HepG2 (cell line): Measurements from ENCODE around the gene KANSL3. TPM values are rescaled to one million over a fixed set of nuclear protein-coding genes. Genes with fewer than 3 reads are reported as not detected.

Experiments used
- ATAC-seq: fragments of 200-7000 bp; cut with Tn5 transposase; 3 replicates; pipeline ENCODE4 v1.9.1; 2020; ENCODE audit warnings: mild to moderate bottlenecking, moderate library complexity
- BruUV-seq: library from RNA; stranded (reverse); fragments of 400-500 nt; replicated peaks from 2 replicates; lab custom pipeline; 2021; lab: Mats Ljungman, UMichigan
- CTCF ChIA-PET: fragments of 300-600 bp; formaldehyde crosslinking; extraction: SDS; loops from one replicate; lab custom pipeline; 2021; ENCODE audit warnings: low total read pairs, inconsistent platforms, low intra/inter-chr PET ratio; lab: Yijun Ruan, JAX
- POLR2A ChIA-PET: fragments of 350-600 bp; sonication (Branson Sonifier 250); formaldehyde crosslinking; loops from one replicate; lab custom pipeline; 2020; ENCODE audit warnings: antibody characterized with exemption, inconsistent platforms; lab: Yijun Ruan, JAX
- DNase-seq: peaks from one replicate; pipeline ENCODE4 v3.0.0-alpha.2; 2015; ENCODE audit warnings: low spot score
- FAIRE-seq: peaks from 3 replicates; lab custom pipeline; 2011; peaks lifted over from hg19 to GRCh38; lab: Jason Lieb, UNC
- H2AFZ ChIP-seq: one replicate; pipeline ENCODE4 v1.6.1; 2011; ENCODE audit warnings: low read length, inconsistent platforms
- H3K27ac ChIP-seq: fragments of 300-600 bp; 3 replicates; pipeline ENCODE4 v1.8.0; 2011; ENCODE audit warnings: mixed run types, mild to moderate bottlenecking, mixed read lengths, low read length, inconsistent platforms; ENCODE audit not compliant: insufficient read depth; ENCODE audit errors: extremely low read length
- H3K27me3 ChIP-seq, 2 experiments: fragments of 200-600 bp in 1 of 2; 2 replicates in 1 of 2; 3 replicates in 1 of 2; pipeline versions ENCODE4 v1.6.0 to v1.8.0; 2011; ENCODE audit warnings: low read length in 2 of 2, mild to moderate bottlenecking in 2 of 2, moderate library complexity in 2 of 2, inconsistent platforms in 1 of 2; ENCODE audit not compliant: insufficient read depth in 2 of 2, control insufficient read depth in 1 of 2
- H3K36me3 ChIP-seq, 2 experiments: fragments of 200-600 bp in 1 of 2; replicated peaks in 1 of 2; 2 replicates in 1 of 2; 3 replicates in 1 of 2; pipeline versions ENCODE4 v1.5.1 to v1.8.0; 2011; ENCODE audit warnings: low read length in 2 of 2, inconsistent platforms in 1 of 2; ENCODE audit not compliant: insufficient read depth in 2 of 2, control insufficient read depth in 1 of 2
- H3K4me1 ChIP-seq: 2 replicates; pipeline ENCODE4 v1.5.1; 2012; ENCODE audit warnings: low read length, inconsistent platforms; ENCODE audit not compliant: insufficient read depth
- H3K4me2 ChIP-seq: 2 replicates; pipeline ENCODE4 v1.6.0; 2011; ENCODE audit warnings: low read depth, low read length, inconsistent platforms
- H3K4me3 ChIP-seq, 3 experiments: fragments of 200-600 bp in 1 of 3; sonication (generic), shearing (Covaris generic) in 1 of 3; replicated peaks in 1 of 3; 2 replicates each; pipeline ENCODE4 v1.5.1; 2011 to 2016; ENCODE audit warnings: low read length in 3 of 3, inconsistent platforms in 2 of 3, low read depth in 2 of 3, mild to moderate bottlenecking in 2 of 3, control low read depth in 1 of 3, mixed read lengths in 1 of 3; ENCODE audit not compliant: insufficient read depth in 1 of 3
- H3K79me2 ChIP-seq: one replicate; pipeline ENCODE4 v1.6.1; 2011; ENCODE audit warnings: low read length, inconsistent platforms; ENCODE audit not compliant: insufficient read depth
- H3K9ac ChIP-seq: 2 replicates; pipeline ENCODE4 v1.6.0; 2011; ENCODE audit warnings: mild to moderate bottlenecking, low read depth, low read length, inconsistent platforms; ENCODE audit not compliant: insufficient read depth
- H3K9me3 ChIP-seq: 2 replicates; pipeline ENCODE4 v1.5.1; 2012; ENCODE audit warnings: mild to moderate bottlenecking, low read length
- H4K20me1 ChIP-seq: 2 replicates; pipeline ENCODE4 v1.6.0; 2011; ENCODE audit warnings: inconsistent platforms, mild to moderate bottlenecking, low read length, moderate library complexity; ENCODE audit not compliant: insufficient read depth
- HDAC1 ChIP-seq: sonication (generic); formaldehyde crosslinking; IDR thresholded peaks from 2 replicates; pipeline ENCODE4 v1.5.1; 2020; ENCODE audit warnings: mild to moderate bottlenecking, missing genetic modification reagents
- KMT2B ChIP-seq: IDR thresholded peaks from 2 replicates; pipeline ENCODE4 v1.6.1; 2016; ENCODE audit warnings: missing genetic modification reagents, missing compliant biosample characterization
- LCORL ChIP-seq, 2 experiments: fragments of 450-650 bp in 1 of 2; sonication (generic) in 1 of 2; formaldehyde crosslinking in 1 of 2; IDR thresholded peaks; 2 replicates each; pipeline versions ENCODE4 v1.5.0 to v1.6.1; 2017 to 2020; ENCODE audit warnings: antibody characterized with exemption in 1 of 2, missing genetic modification reagents in 1 of 2
- NFKBIZ ChIP-seq: IDR thresholded peaks from 2 replicates; pipeline ENCODE4 v1.6.1; 2018; ENCODE audit warnings: missing genetic modification reagents, missing compliant biosample characterization
- TMF1 ChIP-seq: sonication (generic); formaldehyde crosslinking; IDR thresholded peaks from 2 replicates; pipeline ENCODE4 v1.8.1; 2022; ENCODE audit warnings: low read depth, missing genetic modification reagents
- ZBTB10 ChIP-seq: sonication (generic); formaldehyde crosslinking; IDR thresholded peaks from 2 replicates; pipeline ENCODE4 v1.4.0; 2020; ENCODE audit warnings: missing genetic modification reagents, borderline replicate concordance
- ZNF235 ChIP-seq: sonication (generic); formaldehyde crosslinking; IDR thresholded peaks from 2 replicates; pipeline ENCODE4 v1.8.1; 2023; ENCODE audit warnings: mild to moderate bottlenecking, missing genetic modification reagents, borderline replicate concordance
- WGBS: methylation state at CpG from one replicate; pipeline ENCODE4 v1.1.6; 2017; ENCODE audit warnings: low lambda C conversion rate; 5-methylcytosine and 5-hydroxymethylcytosine counted together
- in situ Hi-C: cut with HindIII; loops from 2 replicates; pipeline ENCODE4 v1.10.0; 2017; ENCODE audit warnings: low pct_unique_long_range_greater_than_20kb; ENCODE audit not compliant: extremely low pct_ligation_motif_present
- intact Hi-C: fragments of 100-400 bp; cut with micrococcal nuclease; formaldehyde crosslinking; loops from one replicate; pipeline ENCODE4 v1.10.0; 2022; ENCODE audit not compliant: unreplicated experiment
- polyA plus RNA-seq, 8 experiments: library from polyadenylated mRNA; depleted of rRNA in 3 of 8; stranded (reverse) in 7 of 8; unstranded in 1 of 8; fragments of >200 nt; fragmentation: Illumina TruSeq in 4 of 8; extraction: Trizol in 4 of 8; gene quantifications; 2 replicates each; pipeline versions ENCODE4 v1.2.1 to v1.2.3, GENCODE V29; 2011 to 2016; ENCODE audit warnings: low read depth in 4 of 8, missing spikeins in 1 of 8, mixed read lengths in 1 of 8; ENCODE audit not compliant: insufficient read depth in 1 of 8
- total RNA-seq, 5 experiments: library from RNA; depleted of rRNA; stranded (reverse); fragments of >200 nt; fragmentation: Illumina TruSeq; extraction: Trizol; gene quantifications; 2 replicates each; pipeline ENCODE4 v1.2.3, GENCODE V29; 2016; ENCODE audit warnings: low read depth in 1 of 5

The KANSL3 gene
- total and polyA plus RNA-seq, 2 of the 13 experiments (the other 11 are each of a cell fraction or from before 2014, with no cell fraction given), result 20.8 to 37.3 TPM

GRCh38 chr2:96587843-96588242 lies 50.3 kb downstream of the KANSL3 start:
- intact Hi-C loops (no loop called here), in situ Hi-C loops (no loop called here)
- DNase-seq, result no peak
- FAIRE-seq, result no peak
- no TSS peak for BruUV-seq
- H3K4me1 ChIP-seq, result no peaks in the 10 kb centered on the region
- H3K27ac ChIP-seq, result no peak overlapping the region
- no peaks in the 10 kb centered on the region for H4K20me1 ChIP-seq
- no peak overlapping the region for H2AFZ ChIP-seq
- TF ChIP-seq ZNF235 (CRISPR knock-in tag), result no peak
- TF ChIP-seq TMF1, result no peak
- no peak for TF ChIP-seq HDAC1 (CRISPR knock-in tag)
- no peak for TF ChIP-seq KMT2B (CRISPR knock-in tag)
- TF ChIP-seq ZBTB10, result no peak
- TF ChIP-seq LCORL (IDR thresholded peaks at IDR 0.05), result 0 out of 2 replicates have a peak, but pooled peaks have one; percentile 20
- TF ChIP-seq LCORL (CRISPR knock-in tag; IDR thresholded peaks at IDR 0.05), result no peak
- no peak for TF ChIP-seq NFKBIZ
- peaks cover 3 to 14% of the 10 kb centered on the region in 2 experiments; a peak in 2 of 5 replicates for H3K36me3 ChIP-seq
- no peak for ATAC-seq
- H3K79me2 ChIP-seq, result no peaks in the 10 kb centered on the region
- CTCF ChIA-PET, result no interaction called here
- no peak overlapping the region for H3K9ac ChIP-seq
- H3K4me2 ChIP-seq, result no peak overlapping the region
- POLR2A ChIA-PET, result no interaction called here
- WGBS, result 96% methylated on average over 1 of the region's 1 CpG
- no peak overlapping the region for H3K4me3 ChIP-seq
- no peaks in the 10 kb centered on the region for H3K9me3 ChIP-seq
- no peaks in the 10 kb centered on the region for H3K27me3 ChIP-seq
